NCI-H460 (cell line): ENCODE results near the gene ACP4. TPM values are rescaled to one million over a fixed set of nuclear protein-coding genes. Genes with fewer than 3 reads are reported as not detected.
"Not testable (repeated sequence)": the region's sequence is repeated elsewhere in the genome, so short reads cannot be mapped to it uniquely, and the experiment has no call there.

Source experiments
- DNase-seq: peaks from one replicate; pipeline ENCODE4 v3.0.0-alpha.2; 2016; ENCODE audit warnings: low read depth; ENCODE audit errors: extremely low read depth
- total RNA-seq: library from RNA; depleted of rRNA; stranded (reverse); fragments of >200 nt; shearing (Covaris generic); gene quantifications from 2 replicates; pipeline ENCODE4 v1.2.3, GENCODE V29; 2014

Gene ACP4
- total RNA-seq, 1 experiment from 2014 or later = not detected

- DNase-seq = not testable (repeated sequence)
Observed at GRCh38 chr19:50773454-50773853, 16.8 kb upstream of the ACP4 start.

DNA sequence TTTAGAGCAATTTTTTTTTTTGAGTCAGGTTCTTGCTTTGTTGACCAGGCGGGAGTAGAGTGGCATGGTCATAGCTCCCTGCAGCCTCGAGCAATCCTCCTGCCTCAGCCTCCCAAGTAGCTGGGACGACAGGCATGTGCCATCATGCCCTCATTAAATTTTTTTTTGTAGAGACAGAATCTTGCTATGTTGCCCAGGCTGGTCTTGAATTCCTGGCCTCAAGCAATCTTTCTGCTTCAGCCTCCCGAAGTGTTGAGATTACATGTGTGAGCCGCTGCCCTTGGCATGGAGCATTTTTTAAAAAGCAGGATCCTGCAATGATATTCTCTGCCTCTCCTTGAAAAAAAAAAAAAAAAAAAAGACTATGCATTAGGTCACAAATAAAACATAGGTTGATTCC is 14.1 kb upstream of the ACP4 start:
- no peak for DNase-seq

- no peak for DNase-seq
Observed at GRCh38 chr19:50777261-50777660, 13.0 kb upstream of the ACP4 start.

DNA sequence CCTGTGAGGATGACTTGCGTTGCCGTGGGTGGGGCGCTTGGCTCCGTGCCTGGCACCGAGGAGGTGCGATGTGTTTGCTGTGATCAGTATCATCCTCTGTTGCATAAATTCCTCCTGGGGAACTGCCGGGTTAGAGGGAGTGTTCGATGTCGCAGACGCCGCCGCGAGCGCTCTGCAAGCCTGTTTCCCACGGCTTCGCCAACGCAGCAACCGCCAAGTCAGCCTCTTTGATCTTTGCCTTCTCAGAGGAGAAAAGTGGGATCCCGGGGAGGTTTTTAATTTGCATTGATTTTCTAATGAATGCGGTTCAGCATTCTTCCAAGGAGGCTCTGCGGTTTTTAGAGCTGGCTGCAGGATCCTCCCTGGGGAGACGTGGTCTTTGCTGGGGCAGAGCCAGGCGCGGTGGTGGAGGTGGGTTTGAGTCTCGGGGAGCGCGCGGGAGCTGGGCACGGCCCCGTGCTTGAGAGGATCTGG is 12.3 kb upstream of the ACP4 start:
- peak; percentile 40 for DNase-seq

- DNase-seq = no peak
Observed at GRCh38 chr19:50778906-50779430, 11.2 kb upstream of the ACP4 start.

DNA sequence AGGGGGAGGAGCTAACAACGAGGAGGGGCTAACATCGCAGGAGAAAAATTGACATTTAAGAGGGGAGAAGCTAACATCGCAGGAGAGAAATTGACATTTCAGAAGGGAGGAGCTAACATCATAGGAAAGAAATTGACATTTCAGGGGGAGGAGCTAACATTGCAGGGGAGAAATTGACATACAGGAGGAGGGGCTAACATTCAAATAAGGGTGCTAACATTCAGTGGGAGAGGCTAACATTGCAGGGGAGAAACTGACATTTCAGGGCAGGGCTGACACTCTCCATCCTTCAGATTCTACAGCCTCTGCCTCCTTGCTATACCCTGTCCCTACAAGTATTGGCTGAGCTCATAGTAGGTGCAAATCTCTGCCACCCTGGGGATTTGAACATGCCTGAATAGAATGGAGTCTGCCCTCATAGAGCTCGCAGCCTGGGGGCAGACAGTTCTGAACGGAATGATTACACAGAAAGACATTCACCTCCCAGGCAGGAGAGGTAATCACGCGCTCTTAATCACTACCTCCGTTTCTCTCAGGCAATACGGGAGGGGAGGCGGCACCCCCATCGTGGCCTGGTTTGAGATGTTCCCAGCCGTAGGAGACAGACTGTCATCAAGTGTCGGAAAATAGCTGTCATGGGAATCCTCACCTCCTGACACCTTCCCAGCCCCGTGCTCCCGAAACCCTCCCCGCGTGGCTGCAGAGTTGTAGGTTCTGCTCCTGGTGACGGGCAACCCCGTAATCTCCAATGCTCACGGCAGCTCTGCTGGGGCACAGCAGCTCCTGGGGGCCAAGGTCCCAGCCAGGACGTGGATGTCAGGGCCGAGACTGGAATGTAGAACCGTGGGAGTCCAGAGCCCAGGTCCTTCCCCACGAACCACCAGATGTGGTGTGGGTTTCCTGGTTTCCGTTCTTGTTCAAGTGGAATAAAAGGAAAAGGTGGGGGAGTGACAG is 10.4 kb upstream of the ACP4 start:
- no peak for DNase-seq

GRCh38 chr19:50780753-50781435 is 9.3 kb upstream of the ACP4 start:
- DNase-seq = no peak

GRCh38 chr19:50783848-50784152 is 6.4 kb upstream of the ACP4 start:
- DNase-seq = not testable (repeated sequence)

DNA sequence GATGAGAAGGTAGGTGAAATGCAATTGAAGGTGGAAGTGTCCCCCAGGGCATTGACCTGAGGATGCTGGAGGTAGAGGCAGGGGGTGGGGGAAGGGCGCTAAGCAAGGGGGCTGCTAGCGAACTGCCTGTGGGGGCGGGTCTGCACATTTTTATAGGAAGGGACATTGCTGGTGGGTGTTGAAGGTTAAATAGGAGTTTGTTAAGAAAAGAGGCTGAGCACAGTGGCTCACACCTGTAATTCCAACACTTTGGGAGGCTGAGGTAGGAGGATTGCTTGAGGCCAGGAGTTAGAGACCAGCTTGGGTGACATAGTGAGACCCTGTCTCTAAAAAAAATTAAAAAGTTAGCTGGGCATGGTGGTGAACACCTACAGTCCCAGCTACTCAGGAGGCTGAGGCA is 5.5 kb upstream of the ACP4 start:
- no peak for DNase-seq

DNA sequence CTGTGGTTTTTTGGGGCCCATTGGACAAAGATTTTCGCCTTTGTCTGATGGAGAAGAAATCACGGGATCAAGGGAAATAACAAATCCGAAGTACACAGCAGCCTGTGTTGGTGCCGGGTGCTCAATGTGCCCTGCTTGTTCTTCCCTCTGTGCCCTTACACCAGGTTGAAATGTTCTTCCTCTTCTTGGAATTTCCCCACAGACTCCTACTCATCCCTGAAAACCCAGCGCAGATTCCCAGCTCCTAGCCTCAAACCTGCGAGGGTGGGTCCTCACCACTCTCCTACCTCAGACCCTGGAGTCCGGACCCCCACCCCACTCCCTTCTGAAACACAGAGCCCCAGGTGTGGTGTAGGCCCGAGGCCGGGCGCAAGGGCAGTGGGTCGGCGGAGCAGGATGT is 4.9 kb upstream of the ACP4 start:
- no peak for DNase-seq

DNA sequence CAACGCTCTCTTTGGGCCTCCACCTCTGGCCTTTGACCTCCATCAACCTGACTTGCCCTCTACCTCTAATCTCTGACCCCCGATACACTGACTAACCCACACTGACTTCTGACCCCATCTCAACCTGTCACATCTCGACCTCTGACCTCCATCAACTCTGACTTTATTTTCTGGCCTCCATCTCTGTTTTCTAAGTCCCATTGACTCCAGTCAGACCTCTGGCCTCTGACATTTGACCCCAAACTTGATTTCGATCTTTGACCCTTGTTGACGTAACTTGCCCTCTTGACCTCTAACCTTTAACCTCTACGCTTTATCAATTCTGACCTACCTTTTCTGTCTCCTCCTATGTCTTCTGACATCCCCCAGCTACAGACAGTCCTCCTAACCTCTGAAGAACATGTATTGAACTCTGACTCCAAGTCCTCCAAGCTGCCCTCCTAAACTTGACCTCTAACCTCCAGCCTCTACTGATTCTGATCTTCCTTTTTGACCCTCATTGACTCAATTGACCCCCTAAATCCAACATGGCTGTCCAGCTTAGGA is 780 bp downstream of the ACP4 start:
- no peak for DNase-seq

- DNase-seq = no peak
Observed at GRCh38 chr19:50791594-50792271, 1.5 kb downstream of the ACP4 start.

DNA sequence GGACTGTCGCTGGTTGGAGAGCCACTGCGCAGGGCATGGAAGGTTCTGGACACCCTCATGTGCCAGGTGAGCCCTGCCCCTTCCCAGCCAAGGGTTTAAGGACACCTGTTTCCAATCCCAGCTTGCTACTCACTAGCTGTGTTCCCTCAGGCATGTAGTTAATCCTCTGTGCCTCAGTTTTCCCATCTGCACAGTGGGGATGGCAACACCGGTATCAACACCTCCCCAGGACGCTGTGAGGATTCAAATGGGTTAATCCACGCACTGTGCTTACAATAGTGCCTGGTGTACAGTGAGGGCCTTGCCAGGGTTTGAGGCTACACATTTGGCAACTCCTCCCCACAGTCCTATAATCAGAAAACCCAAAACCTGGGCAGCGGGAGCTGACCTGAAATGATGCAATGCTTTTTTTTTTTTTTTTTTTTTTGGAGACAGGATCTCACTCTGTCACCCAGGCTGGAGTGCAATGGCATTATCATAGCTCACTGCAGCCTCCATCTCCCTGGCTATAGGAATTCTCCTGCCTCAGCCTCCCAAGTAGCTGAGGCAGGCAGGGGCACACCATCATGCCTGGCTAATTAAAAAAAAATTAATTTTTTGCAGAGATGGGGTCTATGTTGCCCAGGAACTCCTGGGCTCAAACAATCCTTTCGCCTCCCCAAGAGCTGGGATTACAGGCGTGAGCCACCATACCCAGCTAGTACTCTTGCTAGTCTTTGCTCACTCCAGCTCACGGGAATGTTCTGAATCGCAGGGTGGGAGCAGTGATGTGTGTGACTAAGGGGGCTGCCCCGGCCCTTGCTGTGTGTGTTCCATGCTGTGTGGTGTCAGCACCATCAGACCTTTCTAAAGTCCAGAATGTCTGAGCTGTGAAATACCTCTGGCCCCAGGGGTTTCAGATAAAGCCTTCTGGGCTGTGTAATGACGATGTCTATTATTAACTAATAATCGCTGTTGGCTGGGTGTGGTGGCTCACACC is 2.3 kb downstream of the ACP4 start:
- no peak for DNase-seq

DNA sequence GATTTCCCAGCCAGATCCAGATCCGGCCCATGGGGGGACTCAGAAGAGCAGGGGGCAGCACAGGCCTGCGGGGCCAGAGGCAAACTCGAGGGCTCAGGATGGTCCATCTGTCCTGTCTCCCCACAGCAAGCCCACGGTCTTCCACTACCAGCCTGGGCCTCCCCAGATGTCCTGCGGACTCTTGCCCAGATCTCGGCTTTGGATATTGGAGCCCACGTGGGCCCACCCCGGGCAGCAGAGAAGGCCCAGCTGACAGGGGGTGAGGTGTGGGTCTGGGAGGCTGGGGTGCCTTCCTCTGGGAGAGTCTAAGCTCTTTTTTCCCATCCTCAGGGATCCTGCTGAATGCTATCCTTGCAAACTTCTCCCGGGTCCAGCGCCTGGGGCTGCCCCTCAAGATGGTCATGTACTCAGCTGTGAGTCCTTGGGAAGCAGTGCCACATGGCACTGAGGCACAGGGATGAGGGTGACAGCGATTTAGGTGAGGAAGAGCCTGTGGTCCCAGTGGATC is 3.4 kb downstream of the ACP4 start:
- no peak for DNase-seq

- no peak for DNase-seq
Observed at GRCh38 chr19:50794074-50794875, 4.1 kb downstream of the ACP4 start.

DNA sequence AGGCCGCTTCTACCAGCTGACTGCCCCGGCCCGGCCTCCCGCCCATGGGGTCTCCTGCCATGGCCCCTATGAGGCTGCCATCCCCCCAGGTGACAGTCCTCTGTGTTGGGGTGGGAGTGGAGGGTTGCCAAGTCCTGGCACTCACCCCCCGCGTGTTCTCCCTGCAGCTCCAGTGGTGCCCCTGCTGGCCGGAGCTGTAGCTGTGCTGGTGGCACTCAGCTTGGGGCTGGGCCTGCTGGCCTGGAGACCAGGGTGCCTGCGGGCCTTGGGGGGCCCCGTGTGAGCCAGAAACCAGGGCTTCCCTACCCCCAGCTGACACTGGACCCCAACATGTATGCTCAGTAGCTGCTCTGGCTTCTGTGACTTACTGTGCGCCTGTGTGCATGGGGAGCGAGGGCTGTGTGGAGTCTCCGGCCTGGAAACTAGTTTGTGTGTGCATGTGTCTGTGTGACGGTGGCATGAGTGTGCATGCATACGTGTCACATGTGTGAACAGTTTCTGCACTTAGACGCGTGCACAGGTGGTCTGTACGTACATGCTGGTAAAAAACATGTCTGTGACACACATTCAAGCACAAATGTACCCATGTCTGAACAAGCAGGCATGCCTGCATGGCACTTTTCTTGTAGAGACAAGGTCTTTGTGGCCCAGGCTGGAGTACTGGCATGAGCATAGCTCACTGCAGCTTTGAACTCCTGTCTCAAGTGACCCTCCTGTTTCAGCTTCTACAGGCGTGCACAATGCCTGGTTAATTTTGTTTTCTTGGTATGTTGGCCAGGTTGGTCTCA is 4.9 kb downstream of the ACP4 start:
- no peak for DNase-seq

- no peak for DNase-seq
Observed at GRCh38 chr19:50795664-50796073, 5.5 kb downstream of the ACP4 start.

DNA sequence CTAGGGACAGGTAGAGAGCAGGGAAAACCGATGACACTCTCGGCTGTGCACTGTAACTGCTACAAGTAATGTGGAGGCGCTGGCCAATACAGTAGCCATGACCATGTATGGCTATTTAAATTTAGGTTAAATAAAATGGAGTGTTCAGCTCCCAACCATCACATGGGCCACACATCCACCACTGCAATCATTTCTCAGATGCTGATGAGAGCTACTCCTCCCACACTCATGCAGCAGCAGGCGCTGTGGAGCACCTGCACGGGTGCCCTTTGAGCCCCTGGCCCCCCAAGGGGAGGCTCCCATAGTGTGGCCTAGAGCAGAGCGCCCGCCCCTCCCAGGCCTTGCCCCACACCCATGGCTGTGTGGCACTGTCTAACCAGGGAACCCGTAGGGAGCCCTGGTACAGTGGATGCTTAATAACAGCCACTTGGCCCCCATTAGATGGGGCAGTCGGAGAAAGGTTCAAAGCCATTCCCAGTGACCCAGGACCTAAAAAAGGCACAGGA is 6.0 kb downstream of the ACP4 start:
- no peak for DNase-seq
